ENCODE measurements around the gene FAM120B. TPM values are rescaled to one million over a fixed set of nuclear protein-coding genes. Genes with fewer than 3 reads are reported as not detected.

FAM120B gene
- total and polyA plus RNA-seq, 2 of the 4 experiments (the other 2 are of a cell fraction): 15.3 to 28.0 TPM

- no CpG with 5 or more reads among the region's 5 CpGs for WGBS, 2 experiments (ENCODE audit: extremely low coverage in 2 of 2, insufficient read length in 1 of 2)
Measured at GRCh38 chr6:170385506-170385905, 78.9 kb downstream of the FAM120B start.

More at GRCh38 chr6:170385506-170385905, 78.9 kb downstream of the FAM120B start:
- TF ChIP-seq POLR2A (IDR thresholded peaks at IDR 0.05; ENCODE audit: low read depth, low read length) (no peak), RFX5 (IDR thresholded peaks at IDR 0.05; ENCODE audit: low read depth, low read length) (no peak), NFE2L2 (IDR thresholded peaks at IDR 0.05; ENCODE audit: low read depth, low read length) (no peak), MXI1 (IDR thresholded peaks at IDR 0.05; ENCODE audit: borderline replicate concordance, low read depth, low read length) (no peak), MAZ (IDR thresholded peaks at IDR 0.05; ENCODE audit: borderline replicate concordance, low read depth, low read length) (no peak), BHLHE40 (IDR thresholded peaks at IDR 0.05; ENCODE audit: low read depth, low read length) (no peak), FOS (IDR thresholded peaks at IDR 0.05; ENCODE audit: low read depth, low read length) (no peak), SMC3 (IDR thresholded peaks at IDR 0.05; ENCODE audit: low read depth, low read length) (no peak), RAD21 (IDR thresholded peaks at IDR 0.05; ENCODE audit: low read length) (no peak), CEBPB (IDR thresholded peaks at IDR 0.05; ENCODE audit: low read depth, low read length) (no peak), CTCF (conservative IDR thresholded peaks at IDR 0.05; ENCODE audit: low read depth, low read length) (no peak), ELK1 (IDR thresholded peaks at IDR 0.05; ENCODE audit: borderline replicate concordance, low read depth, low read length) (no peak), RCOR1 (IDR thresholded peaks at IDR 0.05; ENCODE audit: insufficient replicate concordance, low read length) (no peak), USF2 (IDR thresholded peaks at IDR 0.05; ENCODE audit: low read depth, low read length) (no peak), CHD1 (IDR thresholded peaks at IDR 0.05; ENCODE audit: low read depth, low read length) (no peak), MAFK (IDR thresholded peaks at IDR 0.05; ENCODE audit: low read depth, low read length) (no peak)
- ChIA-PET POLR2A (ENCODE audit: unreplicated experiment) (no interaction called here), CTCF (interaction anchor here (1.0 to 1.6 kb wide), 2 partner anchors 11 to 131 kb away, joined by 3 to 4 read pairs; no protein-coding TSS in a partner anchor)
- no peaks in the 10 kb centered on the region for H3K4me1 ChIP-seq (ENCODE audit: control insufficient read depth, insufficient read depth, low read length)
- dilution Hi-C loops (cut with HindIII; ENCODE audit: low sequenced_read_pairs, unreplicated experiment): no loop called here
- no peak overlapping the region; the same call in 1 of the 2 replicates for H3K23ac ChIP-seq (ENCODE audit: low read depth, low read length)
- H3K9me3 ChIP-seq (ENCODE audit: control insufficient read depth, insufficient read depth, low read length): no peaks in the 10 kb centered on the region
- no peaks in the 10 kb centered on the region for H3K27me3 ChIP-seq (ENCODE audit: control insufficient read depth, insufficient read depth, low read length)
- no peak overlapping the region for H3K27ac ChIP-seq (ENCODE audit: insufficient read depth, low read length)
- H2AK5ac ChIP-seq (ENCODE audit: low read depth, low read length): no peak overlapping the region
- peaks cover 4% of the 10 kb centered on the region; the same call in 1 of the 2 replicates for H3K9me1 ChIP-seq (ENCODE audit: insufficient read depth, low read length)
- peaks cover 0 to 2% of the 10 kb centered on the region in 2 experiments; a peak in 1 of 4 replicates for H3K79me1 ChIP-seq (ENCODE audit: low read depth in 1 of 2, low read length in 2 of 2)
- no peak overlapping the region for H2AK9ac ChIP-seq (replicated peaks; ENCODE audit: low read depth, low read length, poor library complexity)
- H3K18ac ChIP-seq (ENCODE audit: low read depth, low read length): no peak overlapping the region
- H2BK15ac ChIP-seq (ENCODE audit: low read depth, low read length): no peak overlapping the region
- H4K8ac ChIP-seq (ENCODE audit: low read depth in 2 of 2, low read length in 2 of 2): no peak overlapping the region
- no peak overlapping the region for H4K91ac ChIP-seq (ENCODE audit: insufficient read depth, low read depth, low read length)
- no peak overlapping the region for H2AFZ ChIP-seq (replicated peaks; ENCODE audit: low read length, poor library complexity)
- no peak overlapping the region for H3K4me2 ChIP-seq (ENCODE audit: low read depth, low read length)
- no peak overlapping the region for H3K9ac ChIP-seq (ENCODE audit: low read depth, low read length)
- no peak overlapping the region for H4K5ac ChIP-seq (ENCODE audit: low read depth, low read length)
- no peak for ATAC-seq (ENCODE audit: low read depth)
- intact Hi-C loops (cut with micrococcal nuclease): no loop called here
- no peak overlapping the region for H3K56ac ChIP-seq (ENCODE audit: extremely low read depth, insufficient read depth, low read length)
- no peak overlapping the region for H2BK5ac ChIP-seq (ENCODE audit: low read depth, low read length, poor library complexity, severe bottlenecking)
- no peak overlapping the region for H2BK20ac ChIP-seq (ENCODE audit: low read depth, low read length)
- H3K4ac ChIP-seq (ENCODE audit: low read depth, low read length): no peak overlapping the region
- in situ Hi-C loops (cut with MboI; ENCODE audit: low sequenced_read_pairs): no loop called here
- H4K20me1 ChIP-seq (ENCODE audit: insufficient read depth, low read length): no peaks in the 10 kb centered on the region
- no peak overlapping the region for H2BK120ac ChIP-seq (ENCODE audit: low read depth, low read length)
- no peak overlapping the region for H3K4me3 ChIP-seq (ENCODE audit: insufficient read depth, low read depth, low read length)
- no TSS peak for BruUV-seq (replicated peaks)
- peaks cover 9% of the 10 kb centered on the region for H3K36me3 ChIP-seq (ENCODE audit: control insufficient read depth, insufficient read depth, low read length)
- no peak for DNase-seq
- H3K14ac ChIP-seq (replicated peaks; ENCODE audit: low read depth, low read length): no peak overlapping the region
